Stromal cell of bone marrow (primary cell): ENCODE data around the gene PPP2R2D.

Experiments used
- DNase-seq: peaks from one replicate; pipeline ENCODE4 v3.0.0-alpha.2; 2012; ENCODE audit warnings: low read depth

Gene PPP2R2D

DNA sequence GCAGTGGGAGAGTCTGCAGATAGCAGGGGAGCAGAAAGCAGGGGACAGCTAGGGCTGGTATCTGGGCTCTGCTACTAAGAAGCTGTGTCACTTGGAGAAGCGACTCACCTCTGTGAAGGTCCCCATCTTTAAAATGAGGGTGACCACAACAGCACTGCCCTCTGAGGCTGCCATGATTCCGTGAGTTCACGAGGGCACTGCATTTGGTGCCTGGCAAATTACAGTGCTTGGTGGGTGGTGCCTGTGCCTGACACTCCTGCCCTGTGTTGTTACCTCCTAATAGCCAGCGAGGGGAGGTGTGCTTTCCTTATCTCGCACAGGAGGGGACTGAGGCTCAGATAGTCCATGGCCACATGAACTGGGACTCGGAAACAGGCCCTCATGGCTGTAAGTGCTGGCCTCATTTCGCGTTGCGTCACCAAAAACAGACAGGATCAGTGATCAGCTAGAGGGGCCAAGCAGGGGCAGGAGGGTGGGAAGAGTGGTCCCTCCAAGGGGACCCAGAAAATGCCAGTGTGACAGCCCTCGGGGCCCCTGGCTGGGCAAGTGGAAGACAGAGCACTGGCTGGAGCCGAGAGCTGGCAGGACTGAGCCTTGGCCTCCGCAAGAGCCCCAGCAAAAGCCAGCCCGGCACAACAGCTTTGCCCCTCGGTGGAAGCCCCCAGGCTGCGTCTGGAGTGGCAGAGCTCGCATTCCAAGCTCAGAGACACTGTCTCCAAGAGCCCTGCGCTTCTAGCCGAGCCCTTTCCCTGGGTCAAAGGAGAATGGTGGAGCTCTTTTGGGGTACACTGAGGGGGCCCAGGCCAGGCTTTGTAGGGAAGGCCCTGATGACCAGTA, 98.3 kb downstream of the PPP2R2D start:
- DNase-seq = no peak

DNA sequence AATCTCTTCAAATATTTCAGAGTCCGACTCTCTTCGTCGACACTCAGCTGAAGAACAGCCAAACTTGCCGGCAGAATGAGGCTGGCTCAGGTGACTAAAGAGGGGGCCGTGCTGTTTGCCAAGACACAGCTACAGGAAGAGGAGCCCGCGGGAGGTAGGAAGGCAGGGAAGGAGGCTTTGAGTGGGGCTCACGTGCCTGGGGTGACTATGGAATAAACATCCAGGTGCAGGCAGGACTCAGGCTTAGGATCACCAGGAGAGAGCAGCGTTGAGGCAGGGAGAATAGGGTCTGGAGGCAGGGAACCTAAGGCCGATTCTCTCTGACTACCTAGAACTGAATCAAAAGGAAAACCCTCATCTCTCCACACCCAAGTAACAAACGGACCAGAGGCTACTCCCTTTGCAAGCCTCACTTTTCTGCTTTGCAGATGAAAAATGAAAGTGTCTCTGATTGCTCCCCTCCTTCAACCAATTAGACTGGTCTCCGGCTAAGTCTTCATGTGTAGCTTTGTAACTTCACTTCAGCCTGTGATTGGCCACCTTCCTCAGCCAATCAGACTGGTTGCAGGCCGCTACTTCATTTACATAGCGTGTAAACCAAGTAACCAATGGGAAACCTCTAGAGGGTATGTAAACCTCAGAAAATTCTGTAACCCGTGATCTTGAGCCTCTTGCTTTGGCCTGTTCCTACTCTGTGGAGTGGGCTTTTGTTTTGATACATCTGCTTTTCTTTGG, 100.6 kb downstream of the PPP2R2D start:
- peak; percentile 44 for DNase-seq

DNA sequence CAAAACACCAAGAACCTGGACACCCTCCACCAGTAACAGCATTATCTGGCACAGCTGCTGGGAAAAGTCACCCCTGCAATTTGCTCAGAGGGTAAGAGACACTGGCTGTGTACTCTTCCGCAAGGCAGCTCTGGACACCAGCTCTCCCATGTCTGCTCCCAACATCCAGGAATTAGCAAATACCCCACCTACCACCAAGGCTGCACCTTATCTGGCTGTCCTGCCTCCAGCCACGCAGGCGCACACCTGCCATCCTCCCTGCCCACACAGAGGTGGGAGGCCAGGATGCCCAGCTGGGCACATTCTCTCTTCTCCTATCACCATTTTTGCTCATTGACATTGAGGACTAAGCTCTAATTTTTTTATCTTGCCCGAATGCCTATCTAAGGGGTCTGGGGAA, 101.2 kb downstream of the PPP2R2D start:
- DNase-seq = no peak

DNA sequence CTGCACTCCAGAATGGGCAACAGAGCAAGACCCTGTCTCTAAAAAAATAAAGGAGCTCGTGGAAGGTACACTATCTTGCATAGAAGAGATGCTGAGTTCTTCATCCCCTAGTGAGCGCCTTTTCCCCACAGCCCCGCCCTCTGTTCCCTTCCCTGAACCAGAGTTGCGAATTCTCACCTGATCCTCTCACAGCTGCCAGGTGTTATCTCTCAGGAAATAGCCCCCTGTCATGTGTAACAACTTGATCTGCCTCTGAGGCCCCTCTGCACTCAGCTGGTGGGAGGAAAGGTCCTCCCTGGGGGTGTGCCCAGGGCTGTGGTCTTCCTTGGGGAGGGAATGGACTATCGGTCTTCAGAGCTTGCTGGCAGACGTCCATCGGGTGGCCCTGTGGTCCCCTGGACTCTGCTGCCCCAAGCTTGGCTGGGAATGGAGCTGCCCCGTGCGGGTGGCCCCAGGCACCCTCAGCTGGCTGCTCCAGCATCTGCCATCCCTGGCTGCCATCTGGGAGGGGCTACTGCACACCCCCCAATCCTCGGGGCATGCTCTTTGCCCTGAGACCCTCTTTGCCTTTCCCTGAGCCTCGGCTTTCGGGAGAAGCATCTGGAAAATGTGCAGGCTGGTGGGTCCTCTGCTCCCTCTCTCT, 102.6 kb downstream of the PPP2R2D start:
- no peak for DNase-seq

DNA sequence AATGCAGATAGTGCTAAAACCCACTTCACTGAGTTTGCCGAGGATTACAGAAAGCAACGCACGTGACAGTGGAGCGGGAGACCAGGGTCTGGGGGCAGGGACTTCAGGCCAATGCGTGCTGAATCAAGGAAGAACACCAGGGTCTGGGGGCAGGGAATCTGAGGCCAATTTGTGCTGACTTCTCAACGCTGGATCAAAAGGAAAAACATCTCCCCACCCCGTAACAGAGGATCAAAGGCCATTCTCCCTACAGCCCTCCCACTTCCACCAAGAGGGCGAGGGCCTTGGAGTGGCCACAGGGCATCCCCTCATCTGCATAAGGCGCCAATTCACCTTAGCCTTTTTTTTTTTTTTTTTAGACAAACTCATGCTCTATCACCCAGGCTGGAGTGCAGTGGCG, 103.2 kb downstream of the PPP2R2D start:
- DNase-seq = no peak

DNA sequence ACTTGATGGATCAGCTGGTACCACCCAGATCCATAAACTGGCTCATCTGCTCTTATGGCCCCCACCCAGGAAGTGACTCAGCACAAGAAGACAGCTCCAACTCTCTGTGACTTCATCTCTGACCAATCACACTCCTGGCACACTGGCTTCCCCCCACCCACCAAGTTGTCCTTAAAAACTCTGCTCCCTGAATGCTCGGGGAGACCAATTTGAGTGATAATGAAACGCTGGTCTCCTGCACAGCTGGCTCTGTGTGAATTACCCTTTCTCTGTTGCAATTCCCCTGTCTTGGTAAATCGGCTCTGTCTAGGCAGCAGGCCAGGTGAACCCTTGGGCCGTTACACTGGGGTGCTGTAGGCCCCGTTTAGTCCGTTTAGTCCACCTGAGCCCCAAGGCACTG, 104.3 kb downstream of the PPP2R2D start:
- DNase-seq = no peak

DNA sequence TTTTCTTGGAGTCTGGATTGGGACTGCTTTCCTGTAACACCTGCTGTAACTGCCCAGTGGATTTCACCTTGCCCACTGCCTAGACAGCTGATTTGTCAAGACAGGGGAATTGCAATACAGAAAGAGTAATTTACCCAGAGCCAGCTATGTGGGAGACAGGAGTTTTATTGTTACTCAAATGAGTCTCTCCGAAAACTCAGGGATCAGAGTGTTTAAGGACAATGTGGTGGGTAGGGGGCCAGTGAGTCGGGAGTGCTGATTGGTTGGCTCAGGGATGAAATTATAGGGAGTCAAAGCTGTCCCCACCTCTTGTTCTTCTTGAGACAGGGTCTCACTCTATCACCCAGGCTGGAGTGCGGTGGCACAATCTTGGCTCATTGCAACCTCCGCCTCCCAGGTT, 106.2 kb downstream of the PPP2R2D start:
- no peak for DNase-seq

DNA sequence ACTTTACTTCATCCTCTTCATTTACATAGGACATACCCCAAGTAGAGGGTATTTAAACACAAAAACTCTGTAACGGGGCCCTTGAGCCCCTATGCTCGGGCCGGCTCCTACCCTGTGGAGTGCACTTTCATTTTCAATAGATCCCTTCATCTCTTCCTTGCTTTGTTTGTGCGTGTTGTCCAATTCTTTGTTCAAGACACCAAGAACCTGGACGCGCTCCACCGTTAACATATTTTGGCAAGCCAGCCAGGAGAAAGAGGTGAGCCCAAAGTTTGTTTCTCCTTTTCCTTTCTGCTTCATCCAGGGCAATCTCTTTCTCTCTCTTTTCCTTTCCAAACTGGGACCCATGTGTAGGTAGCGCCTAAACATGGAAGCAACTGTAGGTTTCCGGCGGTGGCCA, 106.9 kb downstream of the PPP2R2D start:
- no peak for DNase-seq
